ENCODE measurements around the gene CALR3. TPM values are rescaled to one million over a fixed set of nuclear protein-coding genes. Genes with fewer than 3 reads are reported as not detected.
A peak's percentile ranks its signal among the peaks of the same experiment; 100 is the strongest.
"Not testable (repeated sequence)": the region's sequence is repeated elsewhere in the genome, so short reads cannot be mapped to it uniquely, and the experiment has no call there.

CALR3 gene
- total RNA-seq, 8 experiments from 2014 or later = 0.16 to 0.43 (median 0.27) TPM; not detected in 4

DNA sequence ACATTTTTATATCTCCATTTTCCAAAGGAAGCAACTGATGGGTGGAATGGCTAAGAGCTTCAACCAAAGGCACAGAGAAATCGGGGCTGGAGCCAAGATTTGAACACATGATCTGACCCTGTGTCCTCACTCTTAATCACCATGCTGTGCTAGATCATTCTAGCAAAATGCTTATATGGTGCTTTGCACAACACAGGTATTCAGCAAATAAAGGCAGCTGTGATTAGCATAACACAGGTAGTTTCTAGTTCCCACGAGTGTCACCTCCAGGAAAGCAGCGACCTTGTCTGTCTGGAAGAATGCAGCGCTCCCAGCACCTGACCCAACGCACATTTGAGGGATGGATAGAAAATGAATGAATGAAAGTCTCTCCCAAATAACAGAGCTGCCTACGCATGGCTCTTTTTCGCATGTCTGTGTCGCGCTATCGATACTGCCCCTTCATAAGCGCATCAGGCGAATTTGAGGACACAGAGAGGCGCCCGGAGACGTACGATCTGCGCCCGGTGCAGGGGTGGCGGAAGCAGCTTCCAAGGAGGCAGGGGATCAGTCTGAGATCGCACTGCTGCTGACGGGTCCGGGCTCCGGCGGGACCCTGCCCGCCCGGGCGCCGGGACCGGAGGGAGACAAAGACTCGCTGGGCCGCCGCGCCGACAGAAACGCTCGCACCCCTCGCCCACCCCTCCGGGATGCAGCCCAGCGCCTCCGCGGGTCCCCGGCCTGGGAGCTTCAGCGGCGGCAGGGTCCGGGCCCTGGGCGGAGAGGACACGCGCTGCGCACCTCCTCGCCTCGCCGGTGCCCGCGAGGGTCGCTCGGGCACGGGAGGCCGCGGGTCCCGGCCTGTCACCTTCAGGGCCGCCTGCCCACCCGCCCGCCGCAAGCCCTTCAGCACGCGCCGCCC is 24.8 kb downstream of the CALR3 start:
- H3K27ac ChIP-seq = peak overlapping the region; percentile 35 to 70
- in situ Hi-C loops (cut with MboI; ENCODE audit: low pct_unique_long_range_greater_than_20kb in 2 of 9, low sequenced_read_pairs in 9 of 9, unreplicated experiment in 9 of 9) = no loop called here
- 0 to 7% (median 4%) methylated on average over 2 to 15 of the region's 67 CpGs; no CpG with 5 or more reads in 3 of the 10 experiments for WGBS, 10 experiments

DNA sequence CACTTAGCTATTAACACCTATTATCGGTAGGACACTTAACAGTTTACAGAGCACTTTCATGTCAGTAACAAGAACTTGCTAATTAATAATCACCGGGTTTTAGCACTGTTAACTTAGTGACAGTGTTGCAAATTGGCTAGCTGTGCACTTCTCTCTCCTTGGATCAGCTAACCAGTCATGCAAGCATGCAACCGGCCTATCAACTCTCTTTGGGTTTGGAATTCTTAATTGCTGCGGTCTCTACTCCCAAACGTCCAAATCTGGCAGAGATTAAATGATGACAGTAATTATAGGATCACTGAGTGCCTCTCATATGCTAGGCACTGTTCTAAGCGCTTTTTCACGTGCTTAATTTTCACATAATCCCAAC is 25.4 kb downstream of the CALR3 start:
- WGBS, 10 experiments = 0 to 53% (median 31%) methylated on average over 1 to 6 of the region's 7 CpGs; no CpG with 5 or more reads in 1 of the 10 experiments
- H3K4me3 ChIP-seq = peak overlapping the region; percentile 56 to 89 (median 76)
- H3K27ac ChIP-seq = no peak overlapping the region
- H3K4me1 ChIP-seq (replicated peaks in 1 of 2) = peaks cover 6 to 10% of the 10 kb centered on the region in 2 donors
- ATAC-seq (replicated peaks in 6 of 8) = no peak
- in situ Hi-C loops (cut with MboI; ENCODE audit: low pct_unique_long_range_greater_than_20kb in 2 of 9, low sequenced_read_pairs in 9 of 9, unreplicated experiment in 9 of 9) = no loop called here

More for the DNA sequence above, 24.8 kb downstream of the CALR3 start:
- peaks cover 6 to 10% of the 10 kb centered on the region in 2 donors for H3K4me1 ChIP-seq (replicated peaks in 1 of 2)
- ATAC-seq (replicated peaks in 6 of 8) = peak in 4 of 8 experiments; percentile 9 to 50 (median 16)
- peak overlapping the region; percentile 56 to 89 (median 76) for H3K4me3 ChIP-seq

DNA sequence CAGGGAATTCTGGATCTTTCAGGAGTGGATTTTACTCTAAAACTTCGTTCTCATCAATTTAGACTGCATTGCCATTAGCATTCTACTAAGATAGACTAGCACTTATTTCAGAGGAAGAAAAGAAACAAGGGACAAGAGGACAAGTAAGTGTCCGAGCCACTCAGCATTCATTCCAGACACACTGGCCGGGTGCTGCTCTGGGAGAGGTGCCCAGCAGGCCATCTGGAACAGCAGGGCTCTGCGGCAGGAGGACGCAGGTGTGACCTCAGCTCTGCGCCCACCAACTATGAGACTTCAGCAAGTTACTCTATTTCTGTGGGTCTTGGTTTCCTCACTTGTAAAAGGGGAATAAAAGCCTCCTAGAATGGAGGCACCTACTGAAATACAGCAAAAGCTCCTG is 28.4 kb downstream of the CALR3 start:
- in situ Hi-C loops (cut with MboI; ENCODE audit: low pct_unique_long_range_greater_than_20kb in 2 of 9, low sequenced_read_pairs in 9 of 9, unreplicated experiment in 9 of 9) = no loop called here
- Histone ChIP-seq H3K4me1 (replicated peaks in 1 of 2) (peaks cover 10 to 18% of the 10 kb centered on the region in 2 donors), H3K4me3 (no peak overlapping the region), H3K27ac (no peak overlapping the region)
- WGBS, 10 experiments = 51 to 100% (median 82%) methylated on average over 1 to 6 of the region's 6 CpGs; no CpG with 5 or more reads in 2 of the 10 experiments
- no peak for ATAC-seq (replicated peaks in 6 of 8)

DNA sequence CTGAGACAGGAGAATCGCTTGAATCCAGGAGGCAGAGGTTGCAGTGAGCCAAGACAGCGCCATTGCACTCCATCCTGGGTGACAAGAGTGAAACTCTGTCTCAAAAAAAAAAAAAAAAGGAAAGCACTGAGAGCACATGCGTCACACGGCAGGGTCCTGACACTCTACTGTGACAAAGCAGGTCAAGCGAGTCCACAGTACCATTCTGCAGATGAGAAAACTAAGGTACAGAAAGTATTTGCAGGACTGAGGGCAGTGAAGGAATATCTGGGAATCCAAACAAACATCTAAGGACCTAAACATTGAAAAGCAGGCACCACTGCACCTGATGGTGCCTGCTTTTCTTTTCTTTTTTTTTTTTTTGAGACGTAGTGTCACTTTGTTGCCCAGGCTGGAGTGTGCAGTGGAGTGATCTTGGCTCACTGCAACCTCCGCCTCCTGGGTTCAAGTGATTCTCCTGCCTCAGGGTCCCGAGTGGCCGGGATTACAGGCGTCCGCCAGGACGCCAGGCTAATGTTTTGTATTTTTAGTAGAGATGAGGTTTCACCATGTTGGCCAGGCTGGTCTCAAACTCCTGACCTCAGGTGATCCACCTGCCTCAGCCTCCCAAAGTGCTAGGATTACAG is 29.1 kb downstream of the CALR3 start:
- H3K4me3 ChIP-seq; H3K27ac ChIP-seq; ATAC-seq (replicated peaks in 6 of 8); in situ Hi-C loops (cut with MboI; ENCODE audit: low pct_unique_long_range_greater_than_20kb in 2 of 9, low sequenced_read_pairs in 9 of 9, unreplicated experiment in 9 of 9): not testable (repeated sequence)
- WGBS, 10 experiments = 60 to 100% (median 93%) methylated on average over 1 to 8 of the region's 12 CpGs; no CpG with 5 or more reads in 2 of the 10 experiments
- peaks cover 10 to 18% of the 10 kb centered on the region in 2 donors for H3K4me1 ChIP-seq (replicated peaks in 1 of 2)

DNA sequence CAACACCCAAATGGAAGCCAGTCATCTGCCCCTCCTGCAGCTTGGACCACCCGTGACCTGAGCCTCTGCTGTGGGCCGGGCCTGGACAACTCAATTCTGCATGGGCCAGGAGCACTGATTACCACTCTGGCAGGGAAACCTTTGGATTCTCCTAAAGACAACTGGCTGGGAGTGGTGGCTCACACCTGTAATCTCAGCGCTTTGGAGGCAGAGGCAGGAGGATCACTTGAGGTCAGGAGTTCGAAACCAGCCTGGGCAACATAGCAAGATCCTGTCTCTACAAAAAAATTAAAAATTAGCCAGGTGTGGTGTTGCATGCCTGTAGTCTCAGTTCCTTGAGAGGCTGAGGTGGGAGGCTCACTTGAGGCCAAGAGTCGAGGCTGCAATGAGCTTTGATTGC is 30.7 kb downstream of the CALR3 start:
- no peak for ATAC-seq (replicated peaks in 6 of 8)
- Histone ChIP-seq H3K4me1 (replicated peaks in 1 of 2) (peaks cover 5 to 15% of the 10 kb centered on the region in 2 donors), H3K4me3 (no peak overlapping the region), H3K27ac (no peak overlapping the region)
- in situ Hi-C loops (cut with MboI; ENCODE audit: low pct_unique_long_range_greater_than_20kb in 2 of 9, low sequenced_read_pairs in 9 of 9, unreplicated experiment in 9 of 9) = no loop called here
- 67 to 100% (median 95%) methylated on average over 1 to 5 of the region's 5 CpGs; no CpG with 5 or more reads in 2 of the 10 experiments for WGBS, 10 experiments

DNA sequence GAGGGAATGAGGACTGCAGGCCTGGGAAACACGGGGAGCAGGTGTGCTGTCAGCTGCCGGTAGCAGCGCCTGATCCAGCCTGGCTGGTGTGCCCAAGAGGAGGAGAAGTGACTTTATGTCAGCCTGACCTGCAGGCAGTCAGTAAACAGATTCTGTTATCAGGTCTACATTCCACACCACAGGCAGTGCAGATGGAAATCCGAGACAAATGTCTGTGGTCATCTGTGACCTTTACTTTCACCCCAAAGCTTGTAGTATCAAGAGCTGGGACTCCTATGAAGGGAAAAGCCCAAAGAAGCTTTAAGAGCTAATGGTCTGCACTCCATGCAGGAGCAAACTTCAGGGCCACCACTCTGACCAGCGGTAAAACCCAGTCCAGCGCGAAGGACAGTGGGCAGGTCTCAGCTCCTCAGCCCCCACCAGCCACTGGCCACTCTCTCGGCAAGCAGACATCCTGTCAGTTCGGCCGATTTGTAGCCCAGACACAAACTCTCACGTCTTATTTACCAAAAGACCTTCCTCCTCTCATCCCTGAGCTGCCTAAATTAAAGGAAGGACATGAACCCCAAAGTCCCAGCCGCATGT is 31.9 kb downstream of the CALR3 start:
- no peak overlapping the region for H3K4me3 ChIP-seq
- no peak for ATAC-seq (replicated peaks in 6 of 8)
- 70 to 100% (median 79%) methylated on average over 1 to 11 of the region's 12 CpGs; no CpG with 5 or more reads in 3 of the 10 experiments for WGBS, 10 experiments
- in situ Hi-C loops (cut with MboI; ENCODE audit: low pct_unique_long_range_greater_than_20kb in 2 of 9, low sequenced_read_pairs in 9 of 9, unreplicated experiment in 9 of 9) = no loop called here
- no peak overlapping the region for H3K27ac ChIP-seq
- H3K4me1 ChIP-seq (replicated peaks in 1 of 2) = peaks cover 9 to 11% of the 10 kb centered on the region in 2 donors

DNA sequence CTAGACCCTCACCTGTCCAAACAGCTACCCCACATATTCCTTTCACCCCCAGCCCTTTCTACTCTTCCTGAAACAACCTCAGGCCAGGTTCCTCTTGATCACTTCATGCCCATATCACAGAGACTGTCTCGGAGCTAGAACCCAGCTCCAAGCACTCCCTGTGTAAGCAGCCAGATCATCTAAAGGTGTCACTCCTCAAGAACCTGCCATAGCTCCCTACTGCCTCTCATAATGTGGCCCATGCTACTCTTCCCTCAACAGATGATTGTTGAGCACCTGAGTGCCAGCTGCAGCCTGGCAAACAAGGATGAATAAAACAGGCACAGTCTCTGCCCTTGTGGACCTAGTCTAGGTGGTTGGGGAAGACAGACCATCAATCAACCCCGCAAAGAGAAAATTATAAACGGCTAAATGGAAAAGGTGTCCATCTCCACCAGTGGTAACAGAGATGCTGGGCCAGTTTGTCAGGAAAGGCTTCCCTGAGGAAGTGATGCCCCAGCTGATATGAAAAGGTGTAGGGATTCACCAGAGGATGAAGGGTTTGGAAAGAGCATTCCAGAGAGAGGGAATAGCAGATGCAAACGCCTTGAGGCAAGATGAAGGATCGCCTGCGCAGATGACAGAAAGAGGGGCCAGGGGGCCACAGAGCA is 32.5 kb downstream of the CALR3 start:
- ATAC-seq (replicated peaks in 6 of 8) = no peak
- Histone ChIP-seq H3K27ac (no peak overlapping the region), H3K4me1 (replicated peaks in 1 of 2) (peaks cover 15 to 16% of the 10 kb centered on the region in 2 donors), H3K4me3 (no peak overlapping the region)
- 40 to 100% (median 88%) methylated on average over 1 to 6 of the region's 6 CpGs; no CpG with 5 or more reads in 3 of the 10 experiments for WGBS, 10 experiments
- in situ Hi-C loops (cut with MboI; ENCODE audit: low pct_unique_long_range_greater_than_20kb in 2 of 9, low sequenced_read_pairs in 9 of 9, unreplicated experiment in 9 of 9) = no loop called here

DNA sequence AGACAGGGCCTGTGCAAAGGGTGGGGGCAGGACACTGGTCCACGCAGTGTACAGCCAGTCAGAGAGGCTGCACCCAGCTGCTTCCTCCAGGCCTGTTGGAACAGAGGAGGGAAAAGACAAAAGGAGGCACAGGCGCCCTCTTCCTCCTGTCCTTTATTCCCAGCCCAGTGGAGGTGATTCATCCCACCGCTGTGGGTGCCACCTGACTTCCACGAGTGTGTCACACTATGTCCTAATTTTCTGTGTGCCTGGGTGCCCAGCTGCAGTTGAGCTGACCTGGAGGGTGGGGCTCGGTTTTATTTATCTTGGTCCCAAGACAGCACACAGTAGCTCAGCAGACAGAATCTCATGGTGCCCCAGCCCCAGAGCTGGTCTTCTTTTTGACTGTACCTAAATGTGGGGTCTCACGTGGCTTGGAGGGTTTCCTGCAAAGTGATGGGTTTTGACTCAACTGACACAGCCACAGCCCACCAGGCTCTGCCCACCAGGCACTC is 33.2 kb downstream of the CALR3 start:
- in situ Hi-C loops (cut with MboI; ENCODE audit: low pct_unique_long_range_greater_than_20kb in 2 of 9, low sequenced_read_pairs in 9 of 9, unreplicated experiment in 9 of 9) = no loop called here
- no peak overlapping the region for H3K4me3 ChIP-seq
- ATAC-seq (replicated peaks in 6 of 8) = peak in 3 of 8 experiments; percentile 30 to 43 (median 39)
- peaks cover 22% of the 10 kb centered on the region in 2 donors for H3K4me1 ChIP-seq (replicated peaks in 1 of 2)
- 50 to 89% (median 84%) methylated on average over 1 to 6 of the region's 6 CpGs; no CpG with 5 or more reads in 6 of the 10 experiments for WGBS, 10 experiments
- H3K27ac ChIP-seq = no peak overlapping the region

DNA sequence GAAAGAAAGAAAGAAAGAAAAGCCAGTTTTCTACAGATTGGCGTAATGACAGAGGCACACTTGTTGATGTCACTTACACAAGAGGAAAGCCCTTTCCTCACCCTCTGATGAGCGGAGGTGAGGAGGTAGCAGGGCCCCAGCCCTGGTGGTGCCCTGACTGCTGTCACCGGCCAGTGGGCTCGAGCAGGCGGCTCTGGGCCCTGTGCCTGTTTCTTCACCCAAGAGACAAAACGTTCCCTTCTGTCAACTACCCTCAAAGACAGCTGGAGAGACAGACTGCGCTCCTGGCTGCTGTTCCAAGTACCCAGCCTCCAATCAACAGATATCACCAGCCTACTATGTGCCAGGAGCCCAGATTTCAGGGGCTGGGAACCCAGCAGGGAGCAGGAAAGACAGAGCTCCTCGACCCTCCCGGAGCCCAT is 34.3 kb downstream of the CALR3 start:
- H3K27ac ChIP-seq = no peak overlapping the region
- ATAC-seq (replicated peaks in 6 of 8) = no peak
- H3K4me3 ChIP-seq = no peak overlapping the region
- 72 to 100% (median 100%) methylated on average over 1 to 4 of the region's 9 CpGs; no CpG with 5 or more reads in 5 of the 10 experiments for WGBS, 10 experiments
- in situ Hi-C loops (cut with MboI; ENCODE audit: low pct_unique_long_range_greater_than_20kb in 2 of 9, low sequenced_read_pairs in 9 of 9, unreplicated experiment in 9 of 9) = no loop called here
- peaks cover 34% of the 10 kb centered on the region in 2 donors for H3K4me1 ChIP-seq (replicated peaks in 1 of 2)

DNA sequence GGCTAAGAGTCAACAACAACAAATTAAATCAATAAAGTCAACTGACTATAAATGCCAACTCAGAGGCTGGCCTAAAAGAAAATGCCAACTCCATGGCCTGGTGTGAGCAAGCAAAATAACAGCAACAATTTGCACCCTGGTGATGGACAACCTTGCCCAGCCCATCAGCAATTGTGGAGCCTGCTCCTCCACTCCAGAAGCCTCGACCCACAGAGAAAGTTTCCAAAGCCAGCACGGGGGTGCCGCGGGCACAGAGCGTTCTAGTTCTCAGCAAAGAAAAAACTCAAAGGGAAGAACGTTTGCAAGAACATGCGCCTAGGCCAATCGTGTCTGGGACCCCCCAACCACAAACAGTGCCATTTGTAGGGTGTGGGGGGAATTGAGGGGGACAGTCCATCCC is 35.5 kb downstream of the CALR3 start:
- WGBS, 10 experiments = 56 to 100% (median 85%) methylated on average over 1 to 7 of the region's 8 CpGs; no CpG with 5 or more reads in 3 of the 10 experiments
- Histone ChIP-seq H3K27ac (no peak overlapping the region), H3K4me3 (no peak overlapping the region), H3K4me1 (replicated peaks in 1 of 2) (peaks cover 35% of the 10 kb centered on the region in 2 donors)
- in situ Hi-C loops (cut with MboI; ENCODE audit: low pct_unique_long_range_greater_than_20kb in 2 of 9, low sequenced_read_pairs in 9 of 9, unreplicated experiment in 9 of 9) = no loop called here
- ATAC-seq (replicated peaks in 6 of 8) = no peak

DNA sequence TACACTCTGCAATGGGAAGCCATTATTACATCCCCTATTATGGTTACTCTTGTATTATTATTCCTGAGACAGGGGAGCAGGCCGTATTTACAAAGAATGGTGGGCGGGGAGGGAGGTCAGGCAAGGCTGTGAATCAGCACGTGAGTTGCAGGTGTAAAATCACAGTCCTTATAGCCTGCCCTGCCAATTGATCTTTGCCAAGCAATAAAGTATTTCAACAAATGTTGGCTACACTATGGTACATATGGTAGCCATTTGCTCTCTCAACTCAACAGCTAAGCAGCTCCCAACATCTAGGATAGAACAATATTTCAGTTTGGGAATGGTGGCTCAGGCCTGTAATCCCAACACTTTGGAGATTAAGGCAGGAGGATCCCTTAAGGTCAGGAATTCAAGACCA is 36.3 kb downstream of the CALR3 start:
- Histone ChIP-seq H3K4me1 (replicated peaks in 1 of 2) (peaks cover 35 to 36% of the 10 kb centered on the region in 2 donors), H3K4me3 (no peak overlapping the region), H3K27ac (no peak overlapping the region)
- 75 to 100% (median 83%) methylated on average over 1 to 3 of the region's 3 CpGs; no CpG with 5 or more reads in 5 of the 10 experiments for WGBS, 10 experiments
- no peak for ATAC-seq (replicated peaks in 6 of 8)
- in situ Hi-C loops (cut with MboI; ENCODE audit: low pct_unique_long_range_greater_than_20kb in 2 of 9, low sequenced_read_pairs in 9 of 9, unreplicated experiment in 9 of 9) = no loop called here
